NCI-H524 treated with DMSO at 0.1 percent for 48 hours (cell line): ENCODE data around the gene CAMSAP3.

ENCODE experiments used
- DNase-seq: peaks from one replicate; lab custom pipeline; 2025; lab: John Stamatoyannopoulos, UW

CAMSAP3 gene

GRCh38 chr19:7578127-7578526 is 17.5 kb upstream of the CAMSAP3 start:
- no peak for DNase-seq

GRCh38 chr19:7579182-7579581 is 16.5 kb upstream of the CAMSAP3 start:
- DNase-seq = no peak

- DNase-seq = no peak
Observed at GRCh38 chr19:7582446-7582845, 13.2 kb upstream of the CAMSAP3 start.

GRCh38 chr19:7589822-7590221 is 5.8 kb upstream of the CAMSAP3 start:
- DNase-seq = no peak

- DNase-seq = no peak
Observed at GRCh38 chr19:7590256-7590655, 5.4 kb upstream of the CAMSAP3 start.

GRCh38 chr19:7596211-7596937 is 711 bp downstream of the CAMSAP3 start:
- DNase-seq = no peak

- DNase-seq = no peak
Observed at GRCh38 chr19:7597689-7598088, 2.0 kb downstream of the CAMSAP3 start.

- DNase-seq = no peak
Observed at GRCh38 chr19:7598180-7598579, 2.5 kb downstream of the CAMSAP3 start.

- no peak for DNase-seq
Observed at GRCh38 chr19:7600721-7601120, 5.1 kb downstream of the CAMSAP3 start.

GRCh38 chr19:7602240-7602934 is 6.7 kb downstream of the CAMSAP3 start:
- DNase-seq = no peak

GRCh38 chr19:7602935-7603497 is 7.4 kb downstream of the CAMSAP3 start:
- DNase-seq = no peak

- DNase-seq = no peak
Observed at GRCh38 chr19:7603919-7604318, 8.3 kb downstream of the CAMSAP3 start.

- DNase-seq = no peak
Observed at GRCh38 chr19:7605490-7606222, 10.0 kb downstream of the CAMSAP3 start.

GRCh38 chr19:7606289-7606688 is 10.6 kb downstream of the CAMSAP3 start:
- DNase-seq = no peak

- no peak for DNase-seq
Observed at GRCh38 chr19:7607212-7607873, 11.7 kb downstream of the CAMSAP3 start.

GRCh38 chr19:7607874-7608560 is 12.4 kb downstream of the CAMSAP3 start:
- DNase-seq = no peak

GRCh38 chr19:7610491-7611240 is 15.0 kb downstream of the CAMSAP3 start:
- DNase-seq = no peak

GRCh38 chr19:7611541-7612279 is 16.0 kb downstream of the CAMSAP3 start:
- DNase-seq = no peak

GRCh38 chr19:7612282-7613274 is 16.9 kb downstream of the CAMSAP3 start:
- DNase-seq = no peak
